Muscle of leg (tissue), 11 donors: ENCODE measurements around the gene ARHGEF39. TPM values are rescaled to one million over a fixed set of nuclear protein-coding genes. Genes with fewer than 3 reads are reported as not detected.

Experiments
- DNase-seq: peaks from one replicate; pipeline ENCODE4 v3.0.0; 2013
- H3K27ac ChIP-seq: one replicate; pipeline ENCODE4 v1.5.1; 2013; ENCODE audit warnings: mild to moderate bottlenecking, low read length, control low read depth
- H3K27me3 ChIP-seq: one replicate; pipeline ENCODE4 v1.6.1; 2013; ENCODE audit warnings: low read length; ENCODE audit not compliant: control insufficient read depth, insufficient read depth
- H3K36me3 ChIP-seq: one replicate; pipeline ENCODE4 v1.6.1; 2013; ENCODE audit warnings: low read length; ENCODE audit not compliant: control insufficient read depth, insufficient read depth
- H3K4me1 ChIP-seq: one replicate; pipeline ENCODE4 v1.6.1; 2013; ENCODE audit warnings: low read length; ENCODE audit not compliant: control insufficient read depth, insufficient read depth
- H3K4me3 ChIP-seq: one replicate; pipeline ENCODE4 v1.5.1; 2013; ENCODE audit warnings: low read length, control low read depth
- H3K9me3 ChIP-seq: replicated peaks from 2 replicates; pipeline ENCODE4 v1.6.1; 2013; ENCODE audit warnings: low read depth, low read length; ENCODE audit not compliant: control insufficient read depth
- WGBS: methylation state at CpG from one replicate; pipeline ENCODE4 v1.1.5; 2013; ENCODE audit warnings: missing lambda C conversion rate; ENCODE audit not compliant: insufficient coverage; 5-methylcytosine and 5-hydroxymethylcytosine counted together
- polyA plus RNA-seq, 8 donors: library from polyadenylated mRNA; unstranded; fragments of 120-200 nt; gene quantifications; one replicate each; pipeline versions ENCODE4 v1.2.1 to v1.2.3, GENCODE V29; 2013; ENCODE audit warnings: inconsistent platforms in 1 of 8, low replicate concordance in 1 of 8; ENCODE audit not compliant: insufficient read length in 8 of 8, insufficient read depth in 1 of 8
- total RNA-seq: library from RNA; stranded (reverse); fragments of 120-200 nt; gene quantifications from one replicate; pipeline ENCODE4 v1.2.4, GENCODE V29; 2013

Gene ARHGEF39
- total and polyA plus RNA-seq, 9 donors, result 1.4 to 7.7 (median 5.5) TPM

GRCh38 chr9:35679091-35679490 lies 14.1 kb upstream of the ARHGEF39 start:
- Histone ChIP-seq H3K4me1 (peaks cover 19% of the 10 kb centered on the region), H3K9me3 (no peaks in the 10 kb centered on the region), H3K27me3 (peaks cover 2% of the 10 kb centered on the region), H3K27ac (no peak overlapping the region), H3K36me3 (peaks cover 24% of the 10 kb centered on the region), H3K4me3 (no peak overlapping the region)
- 89% methylated on average over 3 of the region's 5 CpGs for WGBS
- DNase-seq, result no peak

- Histone ChIP-seq H3K36me3 (no peaks in the 10 kb centered on the region), H3K4me3 (peak overlapping the region; percentile 54), H3K27me3 (peaks cover 2% of the 10 kb centered on the region), H3K9me3 (no peaks in the 10 kb centered on the region), H3K27ac (no peak overlapping the region), H3K4me1 (peaks cover 29% of the 10 kb centered on the region)
- DNase-seq, result peak; percentile 76
- 1% methylated on average over 46 of the region's 51 CpGs for WGBS
Observed at GRCh38 chr9:35675732-35676392, 10.9 kb upstream of the ARHGEF39 start.

- Histone ChIP-seq H3K27me3 (peaks cover 2% of the 10 kb centered on the region), H3K27ac (no peak overlapping the region), H3K36me3 (no peaks in the 10 kb centered on the region), H3K4me3 (peak overlapping the region; percentile 54), H3K4me1 (peaks cover 27% of the 10 kb centered on the region), H3K9me3 (no peaks in the 10 kb centered on the region)
- WGBS, result 18% methylated on average over 12 of the region's 13 CpGs
- no peak for DNase-seq
Observed at GRCh38 chr9:35675204-35675603, 10.2 kb upstream of the ARHGEF39 start.

- no peaks in the 10 kb centered on the region for H3K9me3 ChIP-seq
- H3K4me1 ChIP-seq, result peaks cover 32% of the 10 kb centered on the region
- peaks cover 2% of the 10 kb centered on the region for H3K27me3 ChIP-seq
- H3K36me3 ChIP-seq, result no peaks in the 10 kb centered on the region
- WGBS, result 100% methylated on average over 1 of the region's 3 CpGs
- no peak overlapping the region for H3K27ac ChIP-seq
- DNase-seq, result no peak
- H3K4me3 ChIP-seq, result no peak overlapping the region
Observed at GRCh38 chr9:35674025-35674361, 9.0 kb upstream of the ARHGEF39 start.

GRCh38 chr9:35673132-35674024 lies 8.4 kb upstream of the ARHGEF39 start, which contains the start of gene CA9:
TSS of gene CA9 (plus strand) at chr9:35673928. CDS start at chr9:35673960, 32 bp downstream.
- no peaks in the 10 kb centered on the region for H3K9me3 ChIP-seq
- H3K27me3 ChIP-seq, result peaks cover 2% of the 10 kb centered on the region
- DNase-seq, result no peak
- no peak within 1 kb of the TSS for H3K27ac ChIP-seq
- no peak within 1 kb of the TSS for H3K4me3 ChIP-seq
- WGBS, result 19% methylated on average over 8 of the region's 10 CpGs
- H3K4me1 ChIP-seq, result peaks cover 32% of the 10 kb centered on the region
- no peaks in the 10 kb centered on the region for H3K36me3 ChIP-seq

- WGBS, result no CpG with 5 or more reads among the region's 6 CpGs
- H3K27ac ChIP-seq, result no peak overlapping the region
- H3K36me3 ChIP-seq, result no peaks in the 10 kb centered on the region
- DNase-seq, result no peak
- H3K4me1 ChIP-seq, result peaks cover 26% of the 10 kb centered on the region
- H3K4me3 ChIP-seq, result no peak overlapping the region
- H3K27me3 ChIP-seq, result no peaks in the 10 kb centered on the region
- no peaks in the 10 kb centered on the region for H3K9me3 ChIP-seq
Observed at GRCh38 chr9:35669331-35670145, 4.5 kb upstream of the ARHGEF39 start.

- no peak overlapping the region for H3K27ac ChIP-seq
- WGBS, result 100% methylated on average over 1 of the region's 3 CpGs
- H3K27me3 ChIP-seq, result no peaks in the 10 kb centered on the region
- no peaks in the 10 kb centered on the region for H3K9me3 ChIP-seq
- peaks cover 19% of the 10 kb centered on the region for H3K4me1 ChIP-seq
- no peak overlapping the region for H3K4me3 ChIP-seq
- peaks cover 4% of the 10 kb centered on the region for H3K36me3 ChIP-seq
- DNase-seq, result no peak
Observed at GRCh38 chr9:35667939-35668338, 2.9 kb upstream of the ARHGEF39 start.

- WGBS, result 90% methylated on average over 4 of the region's 5 CpGs
- Histone ChIP-seq H3K4me3 (no peak overlapping the region), H3K9me3 (no peaks in the 10 kb centered on the region), H3K4me1 (peaks cover 31% of the 10 kb centered on the region), H3K27ac (no peak overlapping the region), H3K27me3 (no peaks in the 10 kb centered on the region), H3K36me3 (peaks cover 16% of the 10 kb centered on the region)
- DNase-seq, result no peak
Observed at GRCh38 chr9:35666549-35666948, 1.6 kb upstream of the ARHGEF39 start.

- Histone ChIP-seq H3K36me3 (peaks cover 21% of the 10 kb centered on the region), H3K27ac (no peak overlapping the region), H3K9me3 (no peaks in the 10 kb centered on the region), H3K4me1 (peaks cover 36% of the 10 kb centered on the region), H3K27me3 (no peaks in the 10 kb centered on the region), H3K4me3 (no peak overlapping the region)
- no peak for DNase-seq
- no CpG with 5 or more reads among the region's 1 CpG for WGBS
Observed at GRCh38 chr9:35666045-35666444, 1.1 kb upstream of the ARHGEF39 start.

- peaks cover 27% of the 10 kb centered on the region for H3K36me3 ChIP-seq
- no peaks in the 10 kb centered on the region for H3K9me3 ChIP-seq
- DNase-seq, result no peak
- H3K27ac ChIP-seq, result no peak overlapping the region
- H3K27me3 ChIP-seq, result no peaks in the 10 kb centered on the region
- WGBS, result 0% methylated on average over 2 of the region's 5 CpGs
- peaks cover 42% of the 10 kb centered on the region for H3K4me1 ChIP-seq
- peak overlapping the region; percentile 61 for H3K4me3 ChIP-seq
Observed at GRCh38 chr9:35665471-35665818, 450 bp upstream of the ARHGEF39 start.
